GM06990 (cell line): Measurements from ENCODE around the gene RCAN1.
"Not testable (repeated sequence)": the region's sequence is repeated elsewhere in the genome, so short reads cannot be mapped to it uniquely, and the experiment has no call there.

Experiments used
- DNase-seq: peaks from one replicate; pipeline ENCODE4 v3.0.0-alpha.2; 2011; ENCODE audit not compliant: insufficient read length; ENCODE audit errors: extremely low read depth
- H3K27me3 ChIP-seq: replicated peaks from 2 replicates; pipeline ENCODE4 v1.6.0; 2011; ENCODE audit warnings: low read length; ENCODE audit not compliant: control insufficient read depth, insufficient read depth
- H3K36me3 ChIP-seq: 2 replicates; pipeline ENCODE4 v1.5.1; 2011; ENCODE audit warnings: low read length; ENCODE audit not compliant: control insufficient read depth, insufficient read depth
- H3K4me3 ChIP-seq: replicated peaks from 2 replicates; pipeline ENCODE4 v1.5.1; 2011; ENCODE audit warnings: low read depth, mild to moderate bottlenecking, control low read depth, low read length
- CTCF ChIP-seq: IDR thresholded peaks from 2 replicates; pipeline ENCODE4 v1.5.1; 2011; ENCODE audit warnings: low read length, control low read depth, mild to moderate bottlenecking, inconsistent platforms; ENCODE audit not compliant: insufficient read depth, poor library complexity, severe bottlenecking

RCAN1 gene

DNA sequence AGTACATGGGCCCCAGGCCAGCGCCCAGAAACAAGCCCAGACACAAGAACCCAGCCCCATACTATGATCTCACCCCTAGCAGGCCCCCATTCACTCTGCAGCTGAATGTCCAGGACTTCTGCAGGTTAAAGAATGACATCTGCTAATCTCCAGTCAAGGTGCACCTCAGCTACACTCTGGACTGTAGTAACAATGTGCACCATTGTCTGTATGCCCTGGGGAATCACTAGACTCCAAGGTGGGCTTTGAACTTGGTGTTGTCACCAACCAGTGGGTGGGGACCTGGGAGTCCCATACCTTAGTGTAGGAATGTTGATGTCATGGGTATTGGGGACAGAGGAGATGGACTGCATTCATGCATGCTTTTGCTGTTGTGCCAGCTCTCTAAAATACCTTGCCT lies 113.2 kb downstream of the RCAN1 start:
- Histone ChIP-seq H3K27me3 (no peaks in the 10 kb centered on the region; the same call in 1 of the 2 replicates), H3K4me3 (no peak overlapping the region), H3K36me3 (no peaks in the 10 kb centered on the region)
- TF ChIP-seq CTCF, result no peak
- no peak for DNase-seq

- DNase-seq, result no peak
- no peak for TF ChIP-seq CTCF
Observed at GRCh38 chr21:34500191-34500590, 114.7 kb downstream of the RCAN1 start.

DNA sequence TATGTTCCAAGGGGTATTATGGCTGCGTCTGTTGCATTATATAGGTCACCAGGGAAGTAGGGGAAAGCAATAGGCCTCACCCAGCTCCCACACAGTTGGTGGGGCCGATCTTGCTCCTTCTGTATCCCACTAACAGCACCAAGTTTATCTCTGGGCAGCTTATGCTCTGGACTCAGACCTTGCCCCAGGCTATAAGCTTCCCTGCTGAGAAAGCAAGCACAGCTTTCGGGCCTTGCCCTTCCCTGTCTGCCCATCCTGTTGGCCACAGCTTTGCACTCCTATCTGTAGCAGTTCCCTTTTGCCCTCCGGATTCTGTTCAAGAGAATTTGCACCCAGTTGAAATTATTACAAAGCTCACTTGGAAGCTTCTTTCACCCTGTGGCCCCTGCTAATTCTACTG lies 115.8 kb downstream of the RCAN1 start:
- no peaks in the 10 kb centered on the region for H3K36me3 ChIP-seq
- DNase-seq, result no peak
- H3K27me3 ChIP-seq, result no peaks in the 10 kb centered on the region; the same call in 1 of the 2 replicates
- H3K4me3 ChIP-seq, result no peak overlapping the region
- TF ChIP-seq CTCF, result no peak

More at GRCh38 chr21:34500191-34500590, 114.7 kb downstream of the RCAN1 start:
- Histone ChIP-seq H3K36me3 (no peaks in the 10 kb centered on the region), H3K27me3 (no peaks in the 10 kb centered on the region; the same call in 1 of the 2 replicates), H3K4me3 (no peak overlapping the region)

DNA sequence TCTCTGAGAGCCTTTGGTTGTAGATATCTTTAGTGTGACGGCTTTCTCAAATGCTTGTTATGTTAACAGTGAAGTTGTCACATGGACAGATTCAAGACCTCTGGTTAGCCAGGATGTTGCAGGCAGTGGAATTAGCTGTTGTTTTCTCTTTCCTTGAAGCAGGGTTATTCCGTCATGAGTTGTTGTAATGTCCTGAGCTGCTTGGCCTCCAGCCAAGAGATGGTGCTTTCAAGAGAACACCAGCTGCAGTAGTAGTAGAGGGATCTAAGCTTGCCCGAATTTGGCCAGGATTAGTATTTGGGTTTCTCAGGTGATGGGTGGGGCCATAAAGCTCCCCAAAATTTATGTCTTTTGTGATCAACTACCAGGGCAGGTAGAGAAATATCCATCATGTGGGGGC lies 116.3 kb downstream of the RCAN1 start:
- H3K4me3 ChIP-seq, result no peak overlapping the region
- no peaks in the 10 kb centered on the region for H3K36me3 ChIP-seq
- H3K27me3 ChIP-seq, result no peaks in the 10 kb centered on the region; the same call in 1 of the 2 replicates
- DNase-seq, result no peak
- TF ChIP-seq CTCF, result no peak

DNA sequence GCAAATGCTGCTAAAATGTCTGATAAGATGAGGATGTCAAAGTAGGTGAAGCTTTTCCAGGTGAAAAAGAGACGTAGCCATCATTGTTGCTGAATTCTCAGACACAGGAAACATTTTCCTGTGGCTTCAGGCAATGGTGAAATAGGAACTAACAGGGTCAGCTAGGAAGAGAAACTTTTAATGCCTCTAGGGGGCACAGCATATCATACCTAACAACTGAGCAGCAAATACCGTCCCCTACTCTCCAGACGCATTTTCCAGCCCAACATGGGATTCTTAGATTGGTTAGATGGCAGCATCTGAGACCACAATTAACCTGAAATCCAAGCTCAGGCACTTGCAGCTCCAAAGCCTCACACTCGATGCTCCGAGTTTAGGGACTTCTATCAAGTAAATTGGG lies 131.1 kb downstream of the RCAN1 start:
- not testable (repeated sequence) for H3K27me3 ChIP-seq, H3K4me3 ChIP-seq, DNase-seq, H3K36me3 ChIP-seq

DNA sequence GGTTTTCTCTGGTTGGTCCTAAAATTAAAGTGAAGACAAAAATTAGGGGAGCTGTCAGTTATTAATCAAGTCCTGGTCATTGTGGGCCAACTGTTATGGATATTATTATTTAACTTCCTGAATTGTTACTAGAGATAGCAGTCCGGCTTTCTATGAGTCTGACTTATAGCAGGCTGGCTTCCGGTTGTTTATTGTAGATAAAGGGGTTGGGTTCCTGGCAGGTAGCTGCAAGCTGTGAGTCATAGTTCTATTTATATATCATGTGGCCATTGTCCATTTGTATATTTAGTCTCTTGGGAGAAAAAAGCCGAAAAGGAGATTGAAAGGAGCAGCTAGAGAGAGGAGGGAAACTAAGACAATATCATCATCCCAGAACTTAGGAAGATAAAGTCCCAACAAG lies 131.5 kb downstream of the RCAN1 start:
- H3K36me3 ChIP-seq, DNase-seq, H3K4me3 ChIP-seq, H3K27me3 ChIP-seq: not testable (repeated sequence)

DNA sequence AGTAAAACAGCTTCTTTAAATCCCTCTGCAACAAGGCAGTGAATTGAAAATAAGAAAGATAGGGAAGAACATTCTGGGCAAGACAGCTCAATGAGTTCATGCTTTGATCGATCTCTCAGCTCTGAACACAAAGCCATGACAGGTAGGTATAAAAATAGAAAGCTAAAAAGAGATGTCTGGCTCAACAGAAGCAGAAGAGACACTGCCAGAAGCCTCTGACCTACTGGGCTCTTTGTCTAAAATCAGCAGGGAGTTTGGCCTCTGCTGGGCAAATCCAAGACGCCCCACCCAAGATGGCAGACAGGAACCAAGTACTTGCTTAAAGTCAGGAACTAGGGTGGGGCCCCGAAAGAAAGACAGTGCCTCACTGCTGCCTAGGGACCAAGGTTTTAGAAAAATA lies 147.6 kb downstream of the RCAN1 start:
- not testable (repeated sequence) for DNase-seq, H3K4me3 ChIP-seq, H3K27me3 ChIP-seq, H3K36me3 ChIP-seq
